Astrocyte of the cerebellum (primary cell): ENCODE results near the gene PLB1.

Experiments
- DNase-seq: peaks from one replicate; pipeline ENCODE4 v3.0.0-alpha.2; 2011; ENCODE audit warnings: low read depth
- H3K4me3 ChIP-seq: 2 replicates; pipeline ENCODE4 v1.5.1; 2011; ENCODE audit warnings: mild to moderate bottlenecking, low read depth, low read length, moderate library complexity
- in situ Hi-C: cut with HindIII; loops from 2 replicates; pipeline ENCODE4 v1.10.0; 2017; ENCODE audit warnings: low sequenced_read_pairs
- TF ChIP-seq, protein P1 (sequence below): IDR thresholded peaks from 2 replicates; pipeline ENCODE4 v1.5.1; 2012; ENCODE audit warnings: low read length, low read depth, moderate library complexity, mild to moderate bottlenecking; ENCODE audit errors: missing control alignments

The PLB1 gene

DNA sequence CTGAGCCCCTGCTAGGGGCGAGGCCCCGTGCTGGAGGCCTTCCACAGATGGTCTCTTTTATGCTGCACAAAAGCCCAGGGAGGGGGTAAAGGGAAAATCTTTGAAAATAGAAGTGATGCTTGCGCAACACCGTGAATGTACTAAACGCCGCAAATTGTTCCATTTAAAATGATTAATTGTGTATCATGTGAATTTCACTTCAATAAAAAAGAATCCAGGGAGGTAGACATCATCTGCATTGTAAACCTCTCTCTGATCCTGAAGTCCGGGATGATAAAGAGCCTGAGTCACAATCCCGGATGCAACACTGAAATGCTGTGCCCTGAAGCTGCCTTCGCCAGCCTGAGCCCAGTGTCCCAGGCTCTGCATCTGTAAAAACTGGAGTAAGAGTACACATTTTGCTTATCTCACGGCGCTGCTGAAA lies 148.1 kb downstream of the PLB1 start:
- in situ Hi-C loops, result no loop called here
- H3K4me3 ChIP-seq, result no peak overlapping the region
- peak; percentile 89 for DNase-seq
- TF ChIP-seq, protein P1, sequence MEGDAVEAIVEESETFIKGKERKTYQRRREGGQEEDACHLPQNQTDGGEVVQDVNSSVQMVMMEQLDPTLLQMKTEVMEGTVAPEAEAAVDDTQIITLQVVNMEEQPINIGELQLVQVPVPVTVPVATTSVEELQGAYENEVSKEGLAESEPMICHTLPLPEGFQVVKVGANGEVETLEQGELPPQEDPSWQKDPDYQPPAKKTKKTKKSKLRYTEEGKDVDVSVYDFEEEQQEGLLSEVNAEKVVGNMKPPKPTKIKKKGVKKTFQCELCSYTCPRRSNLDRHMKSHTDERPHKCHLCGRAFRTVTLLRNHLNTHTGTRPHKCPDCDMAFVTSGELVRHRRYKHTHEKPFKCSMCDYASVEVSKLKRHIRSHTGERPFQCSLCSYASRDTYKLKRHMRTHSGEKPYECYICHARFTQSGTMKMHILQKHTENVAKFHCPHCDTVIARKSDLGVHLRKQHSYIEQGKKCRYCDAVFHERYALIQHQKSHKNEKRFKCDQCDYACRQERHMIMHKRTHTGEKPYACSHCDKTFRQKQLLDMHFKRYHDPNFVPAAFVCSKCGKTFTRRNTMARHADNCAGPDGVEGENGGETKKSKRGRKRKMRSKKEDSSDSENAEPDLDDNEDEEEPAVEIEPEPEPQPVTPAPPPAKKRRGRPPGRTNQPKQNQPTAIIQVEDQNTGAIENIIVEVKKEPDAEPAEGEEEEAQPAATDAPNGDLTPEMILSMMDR, result no peak

DNA sequence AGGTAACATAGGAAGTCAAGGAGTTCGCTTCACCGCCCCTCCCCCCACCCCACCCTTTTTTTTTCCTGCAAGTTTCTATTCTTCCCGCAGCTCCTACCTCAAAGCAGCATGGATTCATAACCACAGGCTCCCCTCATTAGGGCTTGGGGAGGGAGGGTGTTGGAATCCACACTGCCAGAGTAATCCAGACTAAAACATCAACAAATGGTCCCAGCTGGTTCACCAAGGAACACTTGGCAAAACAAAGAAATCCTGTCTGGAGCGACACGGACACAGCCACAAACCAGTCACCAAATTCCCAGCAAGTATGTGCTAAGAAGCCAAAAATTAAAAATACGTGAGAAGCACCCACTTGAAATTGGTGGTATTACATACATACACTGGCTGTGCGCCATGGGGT lies 148.9 kb downstream of the PLB1 start:
- TF ChIP-seq, protein P1, result no peak
- DNase-seq, result peak; percentile 80
- in situ Hi-C loops, result no loop called here
- H3K4me3 ChIP-seq, result no peak overlapping the region

DNA sequence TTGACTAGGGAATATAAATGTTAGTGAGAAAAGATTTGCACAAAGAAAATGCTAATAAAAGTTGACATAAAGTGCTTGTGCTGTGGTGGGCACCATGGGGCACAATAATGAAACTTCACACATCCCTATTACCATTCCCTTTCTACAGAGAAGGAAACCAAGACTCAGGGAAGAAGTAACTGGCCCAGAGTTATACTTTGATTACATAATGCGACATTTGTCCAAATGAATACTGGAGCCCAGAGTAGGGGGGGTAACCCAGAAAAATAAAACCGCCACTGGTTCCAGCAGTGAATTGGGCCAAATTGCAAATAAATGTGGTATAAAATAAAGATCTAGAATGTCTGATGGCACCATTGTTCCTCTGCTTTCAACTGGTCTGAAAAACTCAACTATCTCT lies 149.7 kb downstream of the PLB1 start:
- no peak for DNase-seq
- TF ChIP-seq, protein P1, result no peak
- no peak overlapping the region for H3K4me3 ChIP-seq
- in situ Hi-C loops, result no loop called here

DNA sequence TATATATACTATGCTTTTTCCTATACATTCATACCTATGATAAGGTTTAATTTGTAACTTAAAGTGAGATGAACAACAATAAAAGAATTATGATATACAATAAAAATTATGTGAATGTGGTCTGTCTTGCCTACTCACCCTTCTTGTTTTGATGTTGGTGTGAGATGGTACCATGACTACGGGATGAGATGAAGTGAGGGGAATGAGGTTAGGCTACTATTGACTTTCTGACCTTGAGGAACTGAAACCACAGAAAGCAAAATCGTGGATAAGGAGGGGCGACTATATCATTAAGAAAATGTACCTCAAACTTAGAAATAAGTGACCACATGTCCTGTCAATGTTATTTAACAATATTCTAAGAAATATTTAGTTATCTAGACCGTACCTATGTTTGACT lies 151.8 kb downstream of the PLB1 start:
- TF ChIP-seq, protein P1, result no peak
- DNase-seq, result no peak
- in situ Hi-C loops, result no loop called here
- no peak overlapping the region for H3K4me3 ChIP-seq

DNA sequence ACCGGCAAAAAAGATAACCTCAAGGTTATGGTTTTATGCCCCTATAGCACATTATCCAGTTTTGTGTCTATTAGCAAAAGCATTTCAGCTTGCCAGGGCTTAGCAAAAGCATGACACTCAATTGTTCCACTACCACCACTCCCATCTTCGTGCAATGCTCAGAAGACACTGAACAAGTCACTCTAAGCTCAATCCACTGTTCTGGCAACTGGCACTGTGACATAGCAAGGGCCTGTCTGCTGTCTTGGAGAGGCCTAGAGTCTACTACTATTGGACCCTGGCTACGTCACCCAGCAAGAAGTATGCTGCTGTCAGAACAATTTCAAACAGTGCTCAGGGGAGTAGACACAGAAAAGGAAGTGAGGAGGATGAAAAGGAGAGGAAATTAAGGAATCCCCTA lies 152.3 kb downstream of the PLB1 start:
- no peak for DNase-seq
- no peak overlapping the region for H3K4me3 ChIP-seq
- TF ChIP-seq, protein P1, result no peak
- in situ Hi-C loops, result no loop called here

DNA sequence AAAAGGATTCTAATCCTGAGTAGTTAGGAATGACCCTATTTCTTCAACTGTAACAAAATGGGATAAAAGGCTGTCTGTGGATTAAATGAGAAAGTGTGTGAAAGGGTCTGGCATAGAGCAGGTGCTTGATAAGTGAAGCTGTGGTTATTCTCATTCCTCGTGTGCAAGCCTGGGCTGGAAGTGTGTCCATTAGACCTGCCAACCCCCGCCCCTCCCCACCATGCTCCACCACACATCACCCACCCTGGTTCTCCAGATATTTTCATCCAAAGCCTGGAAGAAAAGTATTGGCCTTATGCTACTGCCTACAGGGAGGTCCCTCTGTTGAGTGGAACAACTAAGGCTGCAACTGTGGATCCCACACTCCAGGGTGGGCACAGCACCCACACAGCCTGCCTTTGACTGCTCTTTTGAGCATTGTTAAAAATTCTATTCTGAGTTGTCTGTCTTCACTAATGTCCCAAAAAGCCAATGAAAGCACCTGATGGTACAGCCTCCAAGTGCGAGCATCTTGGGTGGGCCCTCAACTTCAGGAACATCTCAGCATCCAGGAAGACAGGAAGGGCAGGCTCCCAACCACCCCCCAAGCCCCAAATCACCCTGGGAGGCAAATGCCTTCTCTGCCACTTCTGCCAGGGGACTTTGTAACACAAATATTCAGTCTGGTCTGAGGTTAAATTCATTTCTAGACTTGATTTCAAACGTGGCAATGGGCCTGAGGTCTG lies 153.0 kb downstream of the PLB1 start:
- no peak overlapping the region for H3K4me3 ChIP-seq
- in situ Hi-C loops, result no loop called here
- TF ChIP-seq, protein P1, result no peak
- DNase-seq, result no peak
